ENCODE results near the gene ELF2. TPM values are rescaled to one million over a fixed set of nuclear protein-coding genes. Genes with fewer than 3 reads are reported as not detected.

Gene ELF2
- total and polyA plus RNA-seq, 2 experiments from 2014 or later, result 33.1 to 46.9 TPM

GRCh38 chr4:139083956-139084803 lies 92.8 kb downstream of the ELF2 start:
- WGBS (ENCODE audit: low lambda C conversion rate, missing lambda C conversion rate), result 2% methylated on average over 62 of the region's 68 CpGs
- peak; percentile 95 for DNase-seq (ENCODE audit: low spot score)
- H3K27ac ChIP-seq, result peak overlapping the region; percentile 98
- H3K79me2 ChIP-seq, result peaks cover 46% of the 10 kb centered on the region
- peak overlapping the region; percentile 95 for H3K4me3 ChIP-seq
- H3K4me2 ChIP-seq, result peak overlapping the region; percentile 89
- no peaks in the 10 kb centered on the region for H3K27me3 ChIP-seq
- H3K36me3 ChIP-seq (replicated peaks; ENCODE audit: insufficient read depth, low read depth), result no peaks in the 10 kb centered on the region
- H3K4me1 ChIP-seq (ENCODE audit: insufficient read depth), result peaks cover 5% of the 10 kb centered on the region
- H2AFZ ChIP-seq, result peak overlapping the region; percentile 98
- TF ChIP-seq EZH2phosphoT487 (IDR thresholded peaks at IDR 0.05; ENCODE audit: low read depth, severe bottlenecking, unreplicated experiment) (no peak), EZH2 (IDR thresholded peaks at IDR 0.05; ENCODE audit: borderline replicate concordance) (no peak), CTCF (IDR thresholded peaks at IDR 0.05; ENCODE audit: poor library complexity) (peak; percentile 32)
- H3K9me3 ChIP-seq (ENCODE audit: low read depth), result no peaks in the 10 kb centered on the region
- H4K20me1 ChIP-seq (ENCODE audit: insufficient read depth, poor library complexity, severe bottlenecking), result peaks cover 31% of the 10 kb centered on the region
- H3K9me2 ChIP-seq (replicated peaks; ENCODE audit: insufficient read depth), result no peaks in the 10 kb centered on the region

GRCh38 chr4:139083607-139083955 lies 93.4 kb downstream of the ELF2 start:
- H3K4me3 ChIP-seq, result peak overlapping the region; percentile 95
- H3K9me3 ChIP-seq (ENCODE audit: low read depth), result no peaks in the 10 kb centered on the region
- H3K4me1 ChIP-seq (ENCODE audit: insufficient read depth), result peaks cover 5% of the 10 kb centered on the region
- TF ChIP-seq CTCF (IDR thresholded peaks at IDR 0.05; ENCODE audit: poor library complexity) (no peak), EZH2phosphoT487 (IDR thresholded peaks at IDR 0.05; ENCODE audit: low read depth, severe bottlenecking, unreplicated experiment) (no peak), EZH2 (IDR thresholded peaks at IDR 0.05; ENCODE audit: borderline replicate concordance) (no peak)
- H4K20me1 ChIP-seq (ENCODE audit: insufficient read depth, poor library complexity, severe bottlenecking), result peaks cover 37% of the 10 kb centered on the region
- peaks cover 52% of the 10 kb centered on the region for H3K79me2 ChIP-seq
- no peaks in the 10 kb centered on the region for H3K9me2 ChIP-seq (replicated peaks; ENCODE audit: insufficient read depth)
- H3K36me3 ChIP-seq (replicated peaks; ENCODE audit: insufficient read depth, low read depth), result no peaks in the 10 kb centered on the region
- WGBS (ENCODE audit: low lambda C conversion rate, missing lambda C conversion rate), result 1% methylated on average over 31 of the region's 34 CpGs
- peak overlapping the region; percentile 98 for H3K27ac ChIP-seq
- H2AFZ ChIP-seq, result peak overlapping the region; percentile 77
- peak; percentile 84 for DNase-seq (ENCODE audit: low spot score)
- H3K27me3 ChIP-seq, result no peaks in the 10 kb centered on the region
- H3K4me2 ChIP-seq, result peak overlapping the region; percentile 89

- H3K79me2 ChIP-seq, result peaks cover 58% of the 10 kb centered on the region
Measured at GRCh38 chr4:139082750-139083606, 94.0 kb downstream of the ELF2 start.

More at GRCh38 chr4:139082750-139083606, 94.0 kb downstream of the ELF2 start:
- no peaks in the 10 kb centered on the region for H3K9me2 ChIP-seq (replicated peaks; ENCODE audit: insufficient read depth)
- under 1% methylated on average over 37 of the region's 38 CpGs for WGBS (ENCODE audit: low lambda C conversion rate, missing lambda C conversion rate)
- H3K9me3 ChIP-seq (ENCODE audit: low read depth), result no peaks in the 10 kb centered on the region
- H4K20me1 ChIP-seq (ENCODE audit: insufficient read depth, poor library complexity, severe bottlenecking), result peaks cover 43% of the 10 kb centered on the region
- H3K4me1 ChIP-seq (ENCODE audit: insufficient read depth), result peaks cover 5% of the 10 kb centered on the region
- peak; percentile 96 for DNase-seq (ENCODE audit: low spot score)
- H3K36me3 ChIP-seq (replicated peaks; ENCODE audit: insufficient read depth, low read depth), result no peaks in the 10 kb centered on the region
- H3K4me3 ChIP-seq, result peak overlapping the region; percentile 95
- H3K4me2 ChIP-seq, result peak overlapping the region; percentile 89
- no peaks in the 10 kb centered on the region for H3K27me3 ChIP-seq
- peak overlapping the region; percentile 98 for H3K27ac ChIP-seq
- TF ChIP-seq CTCF (IDR thresholded peaks at IDR 0.05; ENCODE audit: poor library complexity), result no peak
- no peak for TF ChIP-seq EZH2phosphoT487 (IDR thresholded peaks at IDR 0.05; ENCODE audit: low read depth, severe bottlenecking, unreplicated experiment)
- no peak for TF ChIP-seq EZH2 (IDR thresholded peaks at IDR 0.05; ENCODE audit: borderline replicate concordance)
- peak overlapping the region; percentile 77 for H2AFZ ChIP-seq

Measured in hepatocyte (in vitro differentiated cells).